Keratinocyte (primary cell): ENCODE measurements around the gene DLG2. TPM values are rescaled to one million over a fixed set of nuclear protein-coding genes. Genes with fewer than 3 reads are reported as not detected.

Source experiments
- DNase-seq: peaks from one replicate; pipeline ENCODE4 v3.0.0-alpha.2; 2011; ENCODE audit warnings: low read depth, missing footprints, low spot score
- FAIRE-seq: peaks from 2 replicates; lab custom pipeline; 2011; peaks lifted over from hg19 to GRCh38; lab: Jason Lieb, UNC
- H2AFZ ChIP-seq: 2 replicates; pipeline ENCODE4 v1.6.0; 2012; ENCODE audit warnings: low read length, control low read depth, inconsistent platforms; ENCODE audit not compliant: control insufficient read depth
- H3K27ac ChIP-seq: 2 replicates; pipeline ENCODE4 v1.5.1; 2011; ENCODE audit warnings: low read length; ENCODE audit not compliant: control insufficient read depth, insufficient read depth
- H3K27me3 ChIP-seq: 3 replicates; pipeline ENCODE4 v1.6.0; 2011; ENCODE audit warnings: low read length; ENCODE audit not compliant: control insufficient read depth, insufficient read depth; ENCODE audit errors: extremely low read depth
- H3K36me3 ChIP-seq, 2 experiments: 2 replicates in 1 of 2; 3 replicates in 1 of 2; pipeline ENCODE4 v1.5.1; 2011; ENCODE audit warnings: low read length in 2 of 2, mild to moderate bottlenecking in 1 of 2; ENCODE audit not compliant: control insufficient read depth in 2 of 2, insufficient read depth in 2 of 2; ENCODE audit errors: extremely low read depth in 1 of 2
- H3K4me1 ChIP-seq: 3 replicates; pipeline ENCODE4 v1.5.1; 2011; ENCODE audit warnings: low read length; ENCODE audit not compliant: control insufficient read depth, insufficient read depth; ENCODE audit errors: extremely low read depth
- H3K4me2 ChIP-seq: 3 replicates; pipeline ENCODE4 v1.6.0; 2011; ENCODE audit warnings: low read depth, low read length; ENCODE audit not compliant: control insufficient read depth, insufficient read depth; ENCODE audit errors: extremely low read depth
- H3K4me3 ChIP-seq, 3 experiments: fragments of 200-600 bp in 1 of 3; sonication (generic) in 1 of 3; 2 replicates in 2 of 3; 3 replicates in 1 of 3; pipeline ENCODE4 v1.5.1; 2011 to 2016; ENCODE audit warnings: low read length in 3 of 3, mild to moderate bottlenecking in 3 of 3, control low read depth in 2 of 3, inconsistent platforms in 1 of 3, low read depth in 1 of 3, mixed read lengths in 1 of 3, mixed run types in 1 of 3, moderate library complexity in 1 of 3; ENCODE audit not compliant: control insufficient read depth in 2 of 3, insufficient read depth in 2 of 3; ENCODE audit errors: extremely low read depth in 1 of 3
- H3K79me2 ChIP-seq: 2 replicates; pipeline ENCODE4 v1.6.0; 2012; ENCODE audit warnings: low read length; ENCODE audit not compliant: control insufficient read depth, insufficient read depth
- H3K9ac ChIP-seq: 3 replicates; pipeline ENCODE4 v1.6.0; 2011; ENCODE audit warnings: low read length; ENCODE audit not compliant: control insufficient read depth, insufficient read depth; ENCODE audit errors: extremely low read depth
- H3K9me1 ChIP-seq: 3 replicates; pipeline ENCODE4 v1.6.0; 2011; ENCODE audit warnings: low read length; ENCODE audit not compliant: control insufficient read depth, insufficient read depth; ENCODE audit errors: extremely low read depth
- H3K9me3 ChIP-seq: 2 replicates; pipeline ENCODE4 v1.5.1; 2012; ENCODE audit warnings: low read depth, low read length; ENCODE audit not compliant: control insufficient read depth
- H4K20me1 ChIP-seq: 3 replicates; pipeline ENCODE4 v1.6.0; 2011; ENCODE audit warnings: low read length; ENCODE audit not compliant: control insufficient read depth, insufficient read depth; ENCODE audit errors: extremely low read depth
- CTCF ChIP-seq, 3 experiments: IDR thresholded peaks in 1 of 3; conservative IDR thresholded peaks in 1 of 3; optimal IDR thresholded peaks in 1 of 3; 2 replicates in 2 of 3; 3 replicates in 1 of 3; pipeline versions ENCODE3 to v1.5.1; 2011; ENCODE audit warnings: low read length in 3 of 3, mild to moderate bottlenecking in 3 of 3, moderate library complexity in 2 of 3, control low read depth in 1 of 3, inconsistent platforms in 1 of 3; ENCODE audit not compliant: insufficient read depth in 2 of 3; ENCODE audit errors: extremely low read depth in 1 of 3
- EZH2 ChIP-seq: IDR thresholded peaks from one replicate; pipeline ENCODE4 v1.6.1; 2012; ENCODE audit warnings: inconsistent platforms, mild to moderate bottlenecking, low read length, moderate library complexity
- dilution Hi-C: fragments of 300-500 bp; cut with MboI; formaldehyde crosslinking; loops from one replicate; pipeline ENCODE4 v1.7.0; 2020; ENCODE audit warnings: low sequenced_read_pairs; ENCODE audit not compliant: extremely low pct_ligation_motif_present
- polyA plus RNA-seq, 5 experiments: library from polyadenylated mRNA; depleted of rRNA in 3 of 5; stranded (reverse) in 3 of 5; stranded (forward) in 1 of 5; unstranded in 1 of 5; fragments of >200 nt; gene quantifications; 1 replicate in 1 of 5; 2 replicates in 3 of 5; 3 replicates in 1 of 5; pipeline versions ENCODE4 v1.2.1 to v1.2.3, GENCODE V29; 2011 to 2012; ENCODE audit warnings: missing spikeins in 2 of 5, low read depth in 1 of 5, low replicate concordance in 1 of 5

Gene DLG2
- polyA plus RNA-seq, 1 donor (not counting 4 experiments of a cell fraction or from before 2014, with no cell fraction given), result 0.55 TPM

GRCh38 chr11:84687433-84687832 lies 939.7 kb downstream of the DLG2 start:
- H3K27ac ChIP-seq, result no peak overlapping the region
- no peak overlapping the region for H3K4me2 ChIP-seq
- no peak overlapping the region for H3K4me3 ChIP-seq
- no peaks in the 10 kb centered on the region for H3K4me1 ChIP-seq
- no peaks in the 10 kb centered on the region for H3K9me1 ChIP-seq
- H3K9ac ChIP-seq, result no peak overlapping the region
- H3K79me2 ChIP-seq, result no peaks in the 10 kb centered on the region
- H3K9me3 ChIP-seq, result no peaks in the 10 kb centered on the region
- H2AFZ ChIP-seq, result no peak overlapping the region
- dilution Hi-C loops, result no loop called here
- no peak for FAIRE-seq
- no peak for TF ChIP-seq CTCF (optimal IDR thresholded peaks at IDR 0.05 in 1 of 3, IDR thresholded peaks at IDR 0.05 in 1 of 3, conservative IDR thresholded peaks at IDR 0.05 in 1 of 3; ENCODE audit: extremely low read depth in 1 of 3, insufficient read depth in 2 of 3, low read length in 3 of 3)
- TF ChIP-seq EZH2, result no peak
- H3K36me3 ChIP-seq, result no peaks in the 10 kb centered on the region
- H4K20me1 ChIP-seq, result no peaks in the 10 kb centered on the region
- H3K27me3 ChIP-seq, result no peaks in the 10 kb centered on the region
- no peak for DNase-seq

- Histone ChIP-seq H3K4me1 (no peaks in the 10 kb centered on the region), H3K27ac (no peak overlapping the region), H3K9ac (no peak overlapping the region), H3K27me3 (no peaks in the 10 kb centered on the region), H3K4me3 (no peak overlapping the region), H2AFZ (no peak overlapping the region), H3K79me2 (no peaks in the 10 kb centered on the region), H3K9me1 (no peaks in the 10 kb centered on the region), H3K36me3 (no peaks in the 10 kb centered on the region), H4K20me1 (no peaks in the 10 kb centered on the region), H3K4me2 (no peak overlapping the region), H3K9me3 (no peaks in the 10 kb centered on the region)
- dilution Hi-C loops, result no loop called here
- no peak for FAIRE-seq
- no peak for TF ChIP-seq CTCF (optimal IDR thresholded peaks at IDR 0.05 in 1 of 3, IDR thresholded peaks at IDR 0.05 in 1 of 3, conservative IDR thresholded peaks at IDR 0.05 in 1 of 3; ENCODE audit: extremely low read depth in 1 of 3, insufficient read depth in 2 of 3, low read length in 3 of 3)
- TF ChIP-seq EZH2, result no peak
- DNase-seq, result no peak
Observed at GRCh38 chr11:84686716-84687115, 940.4 kb downstream of the DLG2 start.
